KOPT-K1 (cell line): ENCODE measurements around the gene YEATS4.

Experiments used
- H3K27ac ChIP-seq: fragments of 200-600 bp; sonication (generic); 2 replicates; pipeline ENCODE4 v1.5.1; 2016; ENCODE audit warnings: antibody characterized with exemption, mild to moderate bottlenecking, low read depth, low read length; ENCODE audit not compliant: poor library complexity, severe bottlenecking
- H3K36me3 ChIP-seq: fragments of 200-600 bp; sonication (generic); 2 replicates; pipeline ENCODE4 v1.5.1; 2017; ENCODE audit warnings: antibody characterized with exemption, mild to moderate bottlenecking, low read length, moderate library complexity; ENCODE audit not compliant: insufficient read depth
- H3K9me3 ChIP-seq: fragments of 200-600 bp; sonication (generic); 2 replicates; pipeline ENCODE4 v1.5.1; 2017; ENCODE audit warnings: antibody characterized with exemption, low read length, mild to moderate bottlenecking; ENCODE audit not compliant: insufficient read depth, poor library complexity, severe bottlenecking

YEATS4 gene

DNA sequence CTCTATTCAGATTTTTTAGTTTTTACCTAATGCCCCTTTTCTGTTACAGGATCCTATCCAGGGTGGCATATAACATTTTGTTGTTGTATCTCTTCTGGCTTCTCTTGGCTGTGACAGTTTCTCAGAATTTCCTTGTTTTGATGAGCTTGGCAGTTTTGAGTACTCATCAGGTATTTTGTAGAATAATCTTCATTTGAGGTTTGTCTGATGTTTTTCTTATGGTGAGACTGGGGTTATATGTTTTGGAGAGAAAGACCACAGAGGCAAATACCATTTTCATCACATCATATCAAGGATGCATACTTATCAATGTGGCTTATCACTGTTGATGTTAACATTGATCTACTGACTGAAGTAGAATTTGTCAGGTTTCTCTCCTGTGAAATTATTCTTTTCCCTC, 25.4 kb upstream of the YEATS4 start:
- H3K27ac ChIP-seq, result no peak overlapping the region
- no peaks in the 10 kb centered on the region for H3K9me3 ChIP-seq
- H3K36me3 ChIP-seq, result no peaks in the 10 kb centered on the region

DNA sequence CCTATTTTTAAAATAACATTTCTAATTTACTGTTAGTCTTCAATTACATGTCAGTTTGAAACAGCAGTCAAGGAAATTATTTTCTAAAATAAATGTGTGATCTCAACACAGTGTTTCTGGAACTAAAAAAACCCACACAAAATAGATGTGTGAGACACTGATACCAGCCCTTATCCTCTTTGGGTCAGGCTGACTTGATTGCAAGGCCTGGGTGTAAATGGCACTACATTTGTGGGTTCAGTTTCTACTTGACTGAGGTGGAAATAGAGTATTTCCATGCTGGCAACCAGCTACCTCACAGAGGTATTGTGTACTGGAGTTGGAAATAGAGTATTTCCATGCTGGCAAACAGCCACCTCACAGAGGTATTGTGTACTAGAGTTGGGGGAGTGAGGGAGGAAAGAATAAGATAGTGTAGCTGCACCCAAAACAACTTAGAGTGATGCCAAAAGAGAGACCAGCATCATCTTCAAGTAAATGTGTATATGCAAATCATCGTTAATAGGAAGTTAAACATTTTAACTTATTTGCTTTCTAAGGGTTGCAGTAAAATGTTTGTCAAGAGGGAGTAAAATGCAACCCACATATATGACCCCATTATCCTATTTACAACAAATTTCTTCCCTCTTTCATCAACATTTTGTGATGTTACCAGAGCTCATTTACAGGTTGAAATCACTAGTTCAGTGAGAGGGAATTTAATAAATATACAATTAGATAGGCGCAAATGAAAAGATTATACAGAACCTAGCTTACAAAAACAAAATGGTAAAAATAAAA, 22.0 kb upstream of the YEATS4 start:
- no peak overlapping the region for H3K27ac ChIP-seq
- no peaks in the 10 kb centered on the region for H3K9me3 ChIP-seq
- no peaks in the 10 kb centered on the region for H3K36me3 ChIP-seq

DNA sequence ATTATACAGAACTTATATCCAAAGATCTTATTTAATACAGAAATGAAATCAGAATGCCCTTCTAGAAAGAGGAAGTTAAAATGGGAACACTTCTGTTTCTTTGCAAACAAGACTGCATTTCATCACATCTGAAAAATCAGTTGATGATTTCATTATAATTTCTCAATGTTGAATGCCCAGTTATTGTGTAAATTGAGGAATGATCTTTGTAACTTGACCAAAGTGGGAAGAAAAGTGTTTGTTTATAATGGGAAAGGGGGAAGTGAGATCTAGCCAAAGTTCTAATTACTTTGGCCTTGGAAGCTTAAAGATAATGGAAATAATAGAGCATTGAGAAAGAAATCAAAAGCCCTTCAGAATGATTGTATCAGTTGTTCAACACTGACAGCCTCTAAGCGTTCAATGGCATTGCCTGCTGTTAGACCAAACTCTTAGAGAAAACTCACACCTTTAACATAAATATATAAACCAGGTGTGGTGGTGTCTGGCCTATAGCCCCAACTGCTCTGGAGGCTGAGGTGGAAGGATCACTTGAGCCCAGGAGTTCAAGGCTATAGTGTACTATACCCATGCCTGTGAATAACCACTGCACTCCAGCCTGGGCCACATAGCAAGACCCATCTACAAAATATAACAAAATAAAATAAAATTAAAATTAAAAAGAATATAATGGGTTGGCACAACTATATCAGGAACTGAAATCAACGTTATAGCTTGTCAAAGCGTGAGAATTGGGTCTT, 21.3 kb upstream of the YEATS4 start:
- Histone ChIP-seq H3K27ac (no peak overlapping the region), H3K9me3 (no peaks in the 10 kb centered on the region), H3K36me3 (no peaks in the 10 kb centered on the region)

DNA sequence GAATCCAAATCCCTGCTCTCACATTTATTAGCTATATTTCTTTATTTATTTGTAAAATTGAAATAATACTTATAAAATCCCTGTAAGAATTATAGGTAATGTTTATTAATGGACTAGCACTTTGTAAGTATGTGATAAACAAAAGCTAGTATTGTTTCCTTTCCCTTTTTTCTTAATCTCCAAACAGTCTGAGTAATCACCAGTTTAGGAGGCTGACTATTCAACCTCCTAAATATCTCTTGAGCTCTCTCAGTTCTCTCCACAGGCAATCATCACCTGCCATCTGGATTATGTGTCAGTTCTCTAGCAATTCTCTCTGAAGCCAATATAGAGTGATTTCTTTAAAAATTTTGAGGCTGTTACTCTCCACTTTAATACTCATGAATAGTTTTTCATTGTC, 20.6 kb upstream of the YEATS4 start:
- H3K36me3 ChIP-seq, result no peaks in the 10 kb centered on the region
- no peak overlapping the region for H3K27ac ChIP-seq
- no peaks in the 10 kb centered on the region for H3K9me3 ChIP-seq

DNA sequence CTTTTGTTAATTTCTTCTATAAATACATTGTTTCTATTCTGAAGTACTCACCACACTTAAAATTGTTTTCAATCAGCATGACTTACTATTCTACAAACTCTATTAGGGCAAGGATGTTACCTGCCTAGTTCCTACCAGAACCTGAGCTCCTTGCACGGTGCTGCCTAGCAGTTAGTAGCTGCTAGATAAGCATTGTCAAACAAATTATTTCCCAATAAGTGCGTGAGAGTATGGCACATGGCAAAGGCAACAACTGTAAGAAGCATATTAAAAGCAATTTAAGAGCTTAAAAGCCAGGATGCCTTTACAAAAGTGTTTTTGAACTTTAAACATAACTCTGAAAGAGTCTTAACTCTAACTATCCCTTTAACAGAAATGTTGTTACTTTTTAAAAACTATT, 19.5 kb upstream of the YEATS4 start:
- Histone ChIP-seq H3K9me3 (no peaks in the 10 kb centered on the region), H3K27ac (no peak overlapping the region), H3K36me3 (no peaks in the 10 kb centered on the region)

DNA sequence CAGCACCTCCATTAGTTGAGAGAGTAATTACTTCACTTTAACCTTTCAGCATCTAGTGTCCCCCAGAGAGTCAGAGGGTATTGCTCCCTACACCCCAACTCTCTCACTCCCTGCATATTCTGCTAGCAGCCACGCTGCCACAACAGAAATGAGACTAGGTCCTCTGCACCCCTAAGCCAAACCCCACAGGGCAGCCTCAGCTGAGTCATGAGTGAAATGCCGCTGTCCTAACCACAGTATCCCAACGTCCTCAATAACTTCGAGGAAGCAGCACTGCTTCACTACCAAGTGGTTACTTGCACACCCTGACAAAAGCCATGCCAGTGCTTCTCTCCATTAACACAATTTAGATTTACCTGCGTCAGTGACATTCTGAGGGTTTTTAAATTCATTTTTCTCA, 18.2 kb upstream of the YEATS4 start:
- H3K36me3 ChIP-seq, result no peaks in the 10 kb centered on the region
- no peak overlapping the region for H3K27ac ChIP-seq
- H3K9me3 ChIP-seq, result no peaks in the 10 kb centered on the region

DNA sequence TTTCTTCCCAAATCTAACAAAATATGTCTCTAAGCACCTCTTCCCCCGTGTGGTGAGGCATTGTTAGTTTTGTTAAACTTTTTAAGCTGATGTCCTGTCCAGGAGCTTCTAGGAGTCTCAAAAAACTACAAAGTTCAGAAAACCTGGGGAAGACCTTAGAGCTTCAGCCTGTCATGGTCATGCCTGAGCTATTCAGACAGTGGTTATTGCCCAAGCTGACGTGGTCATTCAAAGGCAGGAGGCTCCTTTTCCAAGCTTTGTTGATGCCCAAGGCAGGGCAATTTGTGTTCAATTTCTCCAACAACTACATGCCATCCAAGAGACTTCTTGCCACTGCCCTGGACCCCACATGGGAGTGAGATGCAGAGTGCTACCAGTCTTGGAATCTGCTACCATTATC, 17.1 kb upstream of the YEATS4 start:
- Histone ChIP-seq H3K36me3 (no peaks in the 10 kb centered on the region), H3K27ac (no peak overlapping the region), H3K9me3 (no peaks in the 10 kb centered on the region)

DNA sequence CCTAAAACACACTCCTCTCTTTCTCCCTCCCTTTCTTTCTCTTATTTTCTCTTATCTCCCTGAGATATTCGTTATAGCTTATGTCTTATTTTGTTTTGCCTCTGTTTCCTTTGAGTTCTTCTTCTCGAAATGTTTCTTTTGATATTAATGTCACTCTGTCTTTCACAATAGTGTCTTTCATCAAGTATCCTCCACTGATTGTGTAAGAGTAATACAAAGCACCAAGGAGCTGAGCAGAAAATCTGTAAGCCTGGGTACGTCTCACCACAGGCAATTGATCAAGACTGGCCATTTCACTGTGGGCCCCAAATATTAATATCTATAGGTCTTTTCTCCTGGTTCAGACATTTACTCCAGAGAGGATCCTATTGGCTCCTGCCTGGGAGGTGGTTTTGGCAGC, 16.2 kb upstream of the YEATS4 start:
- Histone ChIP-seq H3K36me3 (no peaks in the 10 kb centered on the region), H3K27ac (no peak overlapping the region), H3K9me3 (no peaks in the 10 kb centered on the region)

DNA sequence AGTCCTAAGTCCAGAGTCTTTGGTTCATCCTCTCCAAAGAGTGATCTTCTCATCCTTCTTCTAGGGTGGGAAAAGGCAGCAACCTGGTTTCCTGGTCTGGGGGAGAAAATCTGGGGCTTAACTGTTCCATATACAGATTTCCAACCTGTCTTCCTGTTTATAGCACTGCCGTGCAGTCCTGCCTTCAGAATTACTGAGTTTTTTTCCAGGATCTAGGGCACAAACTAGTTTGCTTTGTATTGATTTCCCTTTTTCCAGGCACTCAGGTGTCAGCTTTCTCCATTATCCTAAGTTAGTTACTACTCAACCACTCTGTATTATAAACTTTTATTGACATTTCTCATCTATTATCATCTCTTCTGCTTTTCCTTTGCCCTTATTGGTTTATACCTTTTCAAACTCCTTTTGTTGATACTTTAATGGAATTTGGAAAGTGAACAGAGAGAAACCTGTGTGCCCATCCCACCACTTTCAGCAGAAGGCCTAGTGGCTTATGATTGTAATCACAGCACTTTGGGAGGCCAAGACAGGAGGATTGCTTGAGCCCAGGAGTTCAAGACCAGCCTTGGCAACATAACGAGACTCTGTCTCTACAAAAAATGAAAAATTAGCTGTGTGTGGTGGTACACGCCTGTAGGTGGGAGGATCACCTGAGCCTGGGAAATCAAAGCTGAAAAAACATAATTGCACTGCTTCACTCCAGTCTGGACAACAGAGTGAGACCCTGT, 15.5 kb upstream of the YEATS4 start:
- no peak overlapping the region for H3K27ac ChIP-seq
- no peaks in the 10 kb centered on the region for H3K9me3 ChIP-seq
- H3K36me3 ChIP-seq, result no peaks in the 10 kb centered on the region

DNA sequence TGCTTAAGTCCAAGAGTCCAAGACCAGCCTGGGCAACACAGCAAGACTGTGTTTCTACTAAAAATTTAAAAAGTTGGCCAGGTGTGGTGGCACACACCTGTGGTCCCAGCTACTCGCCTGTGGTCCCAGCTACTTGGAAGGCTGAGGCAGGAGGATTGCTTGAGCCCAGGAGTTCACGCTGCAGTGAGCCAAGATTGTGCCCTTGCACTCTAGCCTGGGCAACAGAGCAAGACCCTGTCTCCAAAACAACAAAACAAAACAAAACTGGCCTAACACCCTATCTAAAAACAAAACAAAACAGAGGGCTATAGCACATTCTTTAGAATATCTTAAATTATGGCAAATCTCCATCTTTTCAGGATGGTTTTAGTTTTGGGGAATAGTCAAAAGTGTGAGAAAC, 14.5 kb upstream of the YEATS4 start:
- H3K9me3 ChIP-seq, result no peaks in the 10 kb centered on the region
- H3K36me3 ChIP-seq, result no peaks in the 10 kb centered on the region
- no peak overlapping the region for H3K27ac ChIP-seq

DNA sequence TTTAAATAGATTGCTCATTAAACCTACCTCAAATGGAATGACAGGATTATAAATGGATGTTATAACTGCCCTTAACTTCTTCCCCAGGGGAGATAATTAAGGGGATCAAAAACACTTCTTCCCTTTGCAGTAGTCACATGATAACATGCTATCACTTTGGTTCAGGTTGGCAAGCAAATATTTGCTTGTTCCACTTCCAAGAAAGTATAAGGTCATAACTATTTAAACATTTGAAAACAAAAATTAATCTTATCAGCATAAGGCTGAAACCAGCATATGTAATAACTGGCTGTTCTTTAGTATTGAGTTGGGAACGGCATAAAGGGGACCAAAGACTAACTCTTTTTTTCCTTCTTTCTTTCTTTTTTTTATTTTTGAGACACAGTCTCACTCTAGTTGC, 13.8 kb upstream of the YEATS4 start:
- H3K9me3 ChIP-seq, result no peaks in the 10 kb centered on the region
- no peak overlapping the region for H3K27ac ChIP-seq
- no peaks in the 10 kb centered on the region for H3K36me3 ChIP-seq

DNA sequence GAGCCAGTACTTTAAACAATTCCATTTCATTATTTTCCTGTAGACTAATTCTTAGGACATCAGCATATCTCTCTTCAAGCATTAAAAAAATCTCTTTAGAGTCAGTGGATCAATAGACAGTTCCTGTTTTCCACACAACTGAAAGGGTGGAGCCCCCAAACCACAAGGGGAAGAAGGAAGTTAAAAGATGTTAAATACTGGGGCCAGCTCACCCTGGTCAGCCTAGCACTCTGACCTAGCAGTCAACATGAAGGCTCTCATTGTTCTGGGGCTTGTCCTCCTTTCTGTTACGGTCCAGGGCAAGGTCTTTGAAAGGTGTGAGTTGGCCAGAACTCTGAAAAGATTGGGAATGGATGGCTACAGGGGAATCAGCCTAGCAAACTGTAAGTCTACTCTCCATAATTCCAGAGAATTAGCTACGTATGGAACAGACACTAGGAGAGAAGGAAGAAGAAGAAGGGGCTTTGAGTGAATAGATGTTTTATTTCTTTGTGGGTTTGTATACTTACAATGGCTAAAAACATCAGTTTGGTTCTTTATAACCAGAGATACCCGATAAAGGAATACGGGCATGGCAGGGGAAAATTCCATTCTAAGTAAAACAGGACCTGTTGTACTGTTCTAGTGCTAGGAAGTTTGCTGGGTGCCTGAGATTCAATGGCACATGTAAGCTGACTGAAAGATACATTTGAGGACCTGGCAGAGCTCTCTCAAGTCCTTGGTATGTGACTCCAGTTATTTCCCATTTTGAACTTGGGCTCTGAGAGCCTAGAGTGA, 11.2 kb upstream of the YEATS4 start, which contains the start of gene LYZ:
Gene LYZ (plus strand): TSS at position 220 of the 777 bp plus-strand sequence. CDS start 28 bp downstream, at position 248.
- no peak within 1 kb of the TSS for H3K27ac ChIP-seq
- H3K36me3 ChIP-seq, result no peaks in the 10 kb centered on the region
- H3K9me3 ChIP-seq, result no peaks in the 10 kb centered on the region

DNA sequence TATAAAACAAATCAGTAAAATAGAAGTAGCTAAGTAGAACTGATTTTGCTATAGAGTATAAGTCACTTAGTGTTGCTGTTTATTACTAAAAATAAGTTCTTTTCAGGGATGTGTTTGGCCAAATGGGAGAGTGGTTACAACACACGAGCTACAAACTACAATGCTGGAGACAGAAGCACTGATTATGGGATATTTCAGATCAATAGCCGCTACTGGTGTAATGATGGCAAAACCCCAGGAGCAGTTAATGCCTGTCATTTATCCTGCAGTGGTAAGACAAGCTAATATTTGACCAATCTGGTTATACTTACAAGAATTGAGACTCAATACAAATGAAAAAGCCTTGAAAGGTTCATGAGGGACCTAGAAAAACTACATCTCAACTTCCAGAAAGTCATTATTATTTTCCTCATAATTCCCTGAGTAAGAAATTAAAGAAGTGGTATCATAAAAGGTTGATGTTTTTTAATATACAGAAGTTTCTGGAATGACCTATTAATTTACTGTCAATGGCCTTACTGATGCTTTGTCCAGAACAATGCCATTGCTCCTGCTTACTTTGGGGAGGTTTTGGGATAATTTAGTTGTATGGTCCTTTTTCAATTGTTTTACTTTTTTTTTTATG, 9.4 kb upstream of the YEATS4 start:
- no peaks in the 10 kb centered on the region for H3K9me3 ChIP-seq
- H3K27ac ChIP-seq, result no peak overlapping the region
- H3K36me3 ChIP-seq, result no peaks in the 10 kb centered on the region

DNA sequence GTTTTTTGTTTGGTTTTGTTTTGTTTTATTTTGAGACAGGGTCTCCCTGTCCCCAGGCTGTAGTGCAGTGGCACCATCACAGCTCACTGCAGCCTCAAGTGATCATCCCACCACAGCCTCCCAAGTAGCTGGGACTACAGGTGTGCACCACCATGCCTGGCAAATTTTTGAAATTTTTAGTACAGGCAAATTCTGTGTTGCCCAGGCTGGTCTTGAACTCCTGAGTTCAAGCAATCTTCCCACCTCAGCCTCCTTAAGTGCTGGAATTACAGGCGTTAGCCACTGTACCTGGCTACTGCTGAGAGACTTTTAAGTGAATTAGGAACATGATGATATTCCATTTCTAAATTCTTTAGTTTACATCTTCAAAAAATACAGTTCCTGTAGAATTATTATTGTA, 8.8 kb upstream of the YEATS4 start:
- no peaks in the 10 kb centered on the region for H3K36me3 ChIP-seq
- H3K9me3 ChIP-seq, result no peaks in the 10 kb centered on the region
- H3K27ac ChIP-seq, result no peak overlapping the region
